Measurements from ENCODE around the gene CBLL1. TPM values are rescaled to one million over a fixed set of nuclear protein-coding genes. Genes with fewer than 3 reads are reported as not detected.

The CBLL1 gene
- total and polyA plus RNA-seq, 2 of the 13 experiments (the other 11 are each of a cell fraction or from before 2014, with no cell fraction given): 8.8 to 10.5 TPM

- TF ChIP-seq ZFP91 (CRISPR knock-in tag; IDR thresholded peaks at IDR 0.05; ENCODE audit: borderline replicate concordance): peak; percentile 79; the same call in 1 of the 2 replicates
- no peak for TF ChIP-seq ZNF383 (CRISPR knock-in tag; IDR thresholded peaks at IDR 0.05; ENCODE audit: borderline replicate concordance)
- peak; percentile 72 for TF ChIP-seq SP4 (CRISPR knock-in tag; IDR thresholded peaks at IDR 0.05)
- TF ChIP-seq ZNF44 (CRISPR knock-in tag; IDR thresholded peaks at IDR 0.05): peak; percentile 40; the same call in 1 of the 2 replicates
- TF ChIP-seq PBX2 (CRISPR knock-in tag; IDR thresholded peaks at IDR 0.05): no peak
- TF ChIP-seq ZNF670 (CRISPR knock-in tag; IDR thresholded peaks at IDR 0.05; ENCODE audit: borderline replicate concordance): no peak
- TF ChIP-seq HNRNPLL (IDR thresholded peaks at IDR 0.05; ENCODE audit: low read depth, low read length, poor library complexity, severe bottlenecking): peak; percentile 93
- TF ChIP-seq ELK4 (CRISPR knock-in tag; IDR thresholded peaks at IDR 0.05; ENCODE audit: borderline replicate concordance): peak; percentile 88; the same call in 1 of the 2 replicates
- TF ChIP-seq ZNF274 (CRISPR knock-in tag; IDR thresholded peaks at IDR 0.05): peak; percentile 54; the same call in 1 of the 2 replicates
- TF ChIP-seq ZNF407 (CRISPR knock-in tag; IDR thresholded peaks at IDR 0.05; ENCODE audit: not compliant biosample characterization): no peak
- TF ChIP-seq ARID3A (IDR thresholded peaks at IDR 0.05; ENCODE audit: low read depth, low read length): no peak; the same call in 1 of the 2 replicates
- TF ChIP-seq DMAP1 (CRISPR knock-in tag; IDR thresholded peaks at IDR 0.05): peak; percentile 78
- peak; percentile 79 for TF ChIP-seq ZNF709 (CRISPR knock-in tag; IDR thresholded peaks at IDR 0.05)
- 0 out of 2 replicates have a peak, but pooled peaks have one; percentile 18 for TF ChIP-seq AHR (CRISPR knock-in tag; IDR thresholded peaks at IDR 0.05)
Measured at GRCh38 chr7:107743567-107744344, at the start of gene CBLL1 (continued).

Data from HepG2 (cell line).